ENCODE measurements around the gene FOXP1.

DNA sequence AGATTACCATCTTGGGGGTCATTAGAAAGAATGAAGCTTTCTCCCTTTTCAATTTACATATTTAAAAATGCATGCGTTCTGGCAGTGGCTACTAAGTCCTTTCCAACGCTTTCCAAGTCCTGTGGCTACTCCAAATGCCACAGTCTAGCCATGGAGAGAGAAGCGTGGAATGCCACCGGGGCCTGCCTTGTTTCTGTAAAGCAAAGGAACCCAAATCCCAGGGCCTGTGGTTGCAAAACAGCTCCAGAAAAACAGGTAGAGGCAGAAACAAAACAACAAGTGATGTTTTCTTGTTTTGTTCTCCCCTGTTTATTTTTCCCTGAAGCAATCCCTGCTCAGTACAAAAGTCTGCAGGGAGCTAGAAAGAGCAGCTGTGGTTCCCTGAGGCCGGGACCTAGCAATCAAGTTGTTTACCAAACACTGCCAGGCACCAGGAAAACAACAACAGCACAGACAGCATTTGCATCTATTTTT lies 85.5 kb downstream of the FOXP1 start:
- no peak for TF ChIP-seq POLR2A (IDR thresholded peaks at IDR 0.05)
- TF ChIP-seq, protein P1, sequence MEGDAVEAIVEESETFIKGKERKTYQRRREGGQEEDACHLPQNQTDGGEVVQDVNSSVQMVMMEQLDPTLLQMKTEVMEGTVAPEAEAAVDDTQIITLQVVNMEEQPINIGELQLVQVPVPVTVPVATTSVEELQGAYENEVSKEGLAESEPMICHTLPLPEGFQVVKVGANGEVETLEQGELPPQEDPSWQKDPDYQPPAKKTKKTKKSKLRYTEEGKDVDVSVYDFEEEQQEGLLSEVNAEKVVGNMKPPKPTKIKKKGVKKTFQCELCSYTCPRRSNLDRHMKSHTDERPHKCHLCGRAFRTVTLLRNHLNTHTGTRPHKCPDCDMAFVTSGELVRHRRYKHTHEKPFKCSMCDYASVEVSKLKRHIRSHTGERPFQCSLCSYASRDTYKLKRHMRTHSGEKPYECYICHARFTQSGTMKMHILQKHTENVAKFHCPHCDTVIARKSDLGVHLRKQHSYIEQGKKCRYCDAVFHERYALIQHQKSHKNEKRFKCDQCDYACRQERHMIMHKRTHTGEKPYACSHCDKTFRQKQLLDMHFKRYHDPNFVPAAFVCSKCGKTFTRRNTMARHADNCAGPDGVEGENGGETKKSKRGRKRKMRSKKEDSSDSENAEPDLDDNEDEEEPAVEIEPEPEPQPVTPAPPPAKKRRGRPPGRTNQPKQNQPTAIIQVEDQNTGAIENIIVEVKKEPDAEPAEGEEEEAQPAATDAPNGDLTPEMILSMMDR (IDR thresholded peaks at IDR 0.05) = no peak

Data from uterus (tissue), 2 donors.